RWPE2 (cell line): Measurements from ENCODE around the gene CCDC51.

Source experiments
- ATAC-seq: fragments of 200-7000 bp; cut with Tn5 transposase; 3 replicates; pipeline ENCODE4 v1.9.1; 2021; ENCODE audit warnings: low read depth
- DNase-seq: peaks from one replicate; pipeline ENCODE4 v3.0.0-alpha.2; 2020; ENCODE audit warnings: low spot score
- H3K27ac ChIP-seq: fragments of 450-650 bp; 2 replicates; pipeline ENCODE4 v1.5.1; 2017; ENCODE audit warnings: mild to moderate bottlenecking; ENCODE audit not compliant: poor library complexity, severe bottlenecking
- H3K27me3 ChIP-seq: fragments of 250-450 bp; sonication (Bioruptor Pico); 2 replicates; pipeline ENCODE4 v1.5.1; 2021; ENCODE audit warnings: mild to moderate bottlenecking, moderate library complexity; ENCODE audit not compliant: insufficient read depth, poor library complexity, severe bottlenecking
- H3K36me3 ChIP-seq: fragments of 250-450 bp; sonication (Bioruptor Pico); 2 replicates; pipeline ENCODE4 v1.5.1; 2020; ENCODE audit warnings: low read depth, mild to moderate bottlenecking, moderate library complexity
- H3K4me1 ChIP-seq: fragments of 250-450 bp; sonication (Bioruptor Pico); 2 replicates; pipeline ENCODE4 v1.5.1; 2021; ENCODE audit warnings: mild to moderate bottlenecking, moderate library complexity; ENCODE audit not compliant: insufficient read depth, poor library complexity, severe bottlenecking
- H3K4me3 ChIP-seq: fragments of 250-450 bp; sonication (Bioruptor Pico); 2 replicates; pipeline ENCODE4 v1.5.1; 2021; ENCODE audit warnings: mild to moderate bottlenecking, moderate library complexity; ENCODE audit not compliant: severe bottlenecking
- H3K9me3 ChIP-seq: fragments of 250-450 bp; sonication (Bioruptor Pico); 2 replicates; pipeline ENCODE4 v1.5.1; 2021; ENCODE audit warnings: mild to moderate bottlenecking, moderate library complexity; ENCODE audit not compliant: severe bottlenecking
- TF ChIP-seq, protein P1 (sequence below): fragments of 450-650 bp; IDR thresholded peaks from one replicate; pipeline ENCODE4 v1.5.1; 2017; ENCODE audit warnings: mild to moderate bottlenecking, moderate library complexity; ENCODE audit not compliant: poor library complexity, severe bottlenecking

The CCDC51 gene

DNA sequence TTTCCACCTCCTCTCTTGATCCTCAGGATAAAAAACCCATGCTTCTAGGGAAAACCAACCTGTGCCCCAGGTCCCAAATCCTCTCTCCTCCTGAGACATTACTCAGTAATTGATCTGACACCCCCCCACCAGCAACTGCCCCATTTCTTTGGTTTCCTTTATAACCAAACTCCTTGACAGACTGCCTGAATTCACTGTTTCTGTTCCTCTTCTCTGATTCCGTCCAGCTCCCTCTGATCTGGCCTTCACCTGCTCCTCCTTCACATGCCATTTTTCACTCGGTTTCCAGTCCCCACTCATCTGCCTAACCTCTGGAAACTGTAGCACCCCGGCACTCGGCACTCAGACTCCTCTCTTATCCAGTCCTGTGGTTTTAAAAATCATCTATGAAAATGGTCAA, 2.1 kb downstream of the CCDC51 start:
- no peaks in the 10 kb centered on the region for H3K27me3 ChIP-seq
- no peaks in the 10 kb centered on the region for H3K9me3 ChIP-seq
- peaks cover 34% of the 10 kb centered on the region for H3K36me3 ChIP-seq
- DNase-seq (no peak), ATAC-seq (no peak)
- no peak overlapping the region for H3K27ac ChIP-seq
- TF ChIP-seq, protein P1, sequence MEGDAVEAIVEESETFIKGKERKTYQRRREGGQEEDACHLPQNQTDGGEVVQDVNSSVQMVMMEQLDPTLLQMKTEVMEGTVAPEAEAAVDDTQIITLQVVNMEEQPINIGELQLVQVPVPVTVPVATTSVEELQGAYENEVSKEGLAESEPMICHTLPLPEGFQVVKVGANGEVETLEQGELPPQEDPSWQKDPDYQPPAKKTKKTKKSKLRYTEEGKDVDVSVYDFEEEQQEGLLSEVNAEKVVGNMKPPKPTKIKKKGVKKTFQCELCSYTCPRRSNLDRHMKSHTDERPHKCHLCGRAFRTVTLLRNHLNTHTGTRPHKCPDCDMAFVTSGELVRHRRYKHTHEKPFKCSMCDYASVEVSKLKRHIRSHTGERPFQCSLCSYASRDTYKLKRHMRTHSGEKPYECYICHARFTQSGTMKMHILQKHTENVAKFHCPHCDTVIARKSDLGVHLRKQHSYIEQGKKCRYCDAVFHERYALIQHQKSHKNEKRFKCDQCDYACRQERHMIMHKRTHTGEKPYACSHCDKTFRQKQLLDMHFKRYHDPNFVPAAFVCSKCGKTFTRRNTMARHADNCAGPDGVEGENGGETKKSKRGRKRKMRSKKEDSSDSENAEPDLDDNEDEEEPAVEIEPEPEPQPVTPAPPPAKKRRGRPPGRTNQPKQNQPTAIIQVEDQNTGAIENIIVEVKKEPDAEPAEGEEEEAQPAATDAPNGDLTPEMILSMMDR, result no peak
- H3K4me1 ChIP-seq, result peaks cover 31% of the 10 kb centered on the region
- H3K4me3 ChIP-seq, result no peak overlapping the region

DNA sequence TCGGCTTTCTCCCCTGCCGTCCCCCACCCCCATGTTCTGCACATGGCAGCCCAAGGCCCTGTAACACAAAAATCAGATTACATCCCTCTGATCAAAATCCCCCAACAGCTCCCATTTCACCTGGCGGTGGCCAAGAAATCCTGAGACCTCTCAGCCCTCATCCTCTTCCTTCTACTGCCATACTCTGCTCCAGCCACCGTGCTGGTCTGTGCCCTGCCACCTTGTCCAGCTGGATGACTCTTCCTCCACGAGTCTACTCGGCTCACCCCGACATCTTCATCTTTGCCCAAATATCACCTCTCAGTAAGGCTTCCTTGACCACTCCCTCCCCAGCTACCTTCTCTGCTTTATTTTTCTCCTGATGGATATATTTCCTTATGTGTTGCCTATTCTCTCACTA, 3.1 kb downstream of the CCDC51 start:
- Histone ChIP-seq H3K4me1 (peaks cover 41% of the 10 kb centered on the region), H3K27ac (peak overlapping the region; percentile 92), H3K36me3 (peaks cover 34% of the 10 kb centered on the region), H3K9me3 (no peaks in the 10 kb centered on the region), H3K27me3 (no peaks in the 10 kb centered on the region), H3K4me3 (no peak overlapping the region)
- TF ChIP-seq, protein P1, result no peak
- DNase-seq (no peak), ATAC-seq (no peak)

DNA sequence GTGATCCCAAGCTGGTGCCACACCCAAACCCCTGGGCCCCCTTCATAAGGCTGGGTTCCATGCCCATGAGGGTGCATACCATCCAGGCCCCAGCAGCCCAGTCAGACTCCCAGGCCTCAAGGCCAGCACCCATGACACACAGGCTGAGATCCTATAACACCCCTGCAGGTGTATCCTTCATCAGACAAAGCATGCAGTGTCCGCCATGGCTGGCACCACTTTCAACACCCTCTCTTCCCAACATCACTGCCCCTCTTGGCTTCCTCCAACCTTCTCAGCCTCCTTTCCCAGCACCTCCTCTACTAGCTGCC, 3.5 kb downstream of the CCDC51 start:
- peaks cover 32% of the 10 kb centered on the region for H3K36me3 ChIP-seq

DNA sequence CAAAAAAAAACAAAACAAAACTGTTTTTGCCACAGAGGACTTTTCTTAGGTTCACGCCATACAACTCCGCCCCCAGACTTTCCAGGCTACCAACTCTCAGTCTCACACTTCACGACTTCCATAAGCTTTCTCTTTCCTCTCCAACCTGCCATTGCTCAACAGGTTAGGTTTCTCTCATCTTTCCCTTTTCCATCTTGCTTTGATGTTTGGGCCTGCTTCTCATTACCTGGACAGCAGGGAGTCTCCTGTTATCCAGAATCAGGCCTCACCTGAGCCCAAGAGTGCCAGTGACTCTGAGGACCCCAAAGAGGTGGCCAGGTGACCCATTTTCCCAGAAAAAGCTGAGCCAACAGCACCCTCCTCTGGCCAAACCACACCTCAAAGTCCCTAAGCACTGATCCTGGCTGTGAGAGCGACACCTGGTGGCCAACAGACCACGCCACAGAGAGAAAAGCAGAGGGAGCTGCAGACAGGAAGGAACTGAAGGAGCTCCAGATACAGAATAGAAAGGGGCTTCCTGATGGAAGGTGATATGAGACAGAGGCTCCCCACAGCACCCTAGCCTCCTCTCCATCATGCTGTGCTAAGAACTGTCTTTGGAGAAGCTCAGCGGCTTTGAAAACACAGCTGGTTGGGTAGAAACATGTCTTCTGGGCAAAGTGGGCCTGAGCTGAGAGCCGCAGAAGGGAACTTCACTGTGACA, 4.0 kb downstream of the CCDC51 start:
- Histone ChIP-seq H3K9me3 (no peaks in the 10 kb centered on the region), H3K36me3 (peaks cover 28% of the 10 kb centered on the region), H3K27ac (peak overlapping the region; percentile 92), H3K4me3 (no peak overlapping the region), H3K27me3 (no peaks in the 10 kb centered on the region), H3K4me1 (peaks cover 44% of the 10 kb centered on the region)
- ATAC-seq, result peak; percentile 16; the same call in 2 of the 3 replicates
- DNase-seq, result peak; percentile 74
- TF ChIP-seq, protein P1, result peak; percentile 98

More for the DNA sequence above, 3.5 kb downstream of the CCDC51 start:
- Histone ChIP-seq H3K27ac (peak overlapping the region; percentile 92), H3K4me3 (no peak overlapping the region), H3K27me3 (no peaks in the 10 kb centered on the region), H3K4me1 (peaks cover 41% of the 10 kb centered on the region), H3K9me3 (no peaks in the 10 kb centered on the region)
- TF ChIP-seq, protein P1, result no peak
- ATAC-seq, result no peak
- DNase-seq, result peak; percentile 14

DNA sequence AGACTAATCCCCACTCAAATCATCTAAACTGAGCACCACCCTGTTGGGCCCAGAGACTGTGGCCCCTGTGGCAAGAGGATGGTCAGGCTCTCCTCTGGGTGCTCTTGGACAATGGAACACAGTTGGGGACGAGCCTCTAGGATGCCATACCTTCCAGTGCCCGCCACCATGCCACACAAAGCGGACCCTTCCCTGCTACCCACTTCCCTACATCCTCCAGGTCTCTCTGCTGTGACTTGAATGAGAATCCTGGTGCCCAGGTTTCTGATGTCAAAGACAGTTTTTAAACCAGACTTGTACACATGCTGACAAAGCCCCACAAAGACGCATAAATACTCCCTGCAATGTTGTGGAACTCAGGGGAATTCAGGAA, 4.7 kb downstream of the CCDC51 start:
- Histone ChIP-seq H3K36me3 (peaks cover 28% of the 10 kb centered on the region), H3K27ac (peak overlapping the region; percentile 92), H3K9me3 (no peaks in the 10 kb centered on the region), H3K27me3 (no peaks in the 10 kb centered on the region), H3K4me1 (peaks cover 51% of the 10 kb centered on the region), H3K4me3 (no peak overlapping the region)
- TF ChIP-seq, protein P1, result no peak
- ATAC-seq (no peak), DNase-seq (no peak)
